SK-N-SH treated with all-trans-retinoic acid at 6 μM for 48 hours (cell line): ENCODE data around the gene PLXND1.
A peak's percentile ranks its signal among the peaks of the same experiment; 100 is the strongest.
"Not testable (repeated sequence)": the region's sequence is repeated elsewhere in the genome, so short reads cannot be mapped to it uniquely, and the experiment has no call there.

Source experiments
- ATAC-seq: fragments of 200-7000 bp; cut with Tn5 transposase; 3 replicates; pipeline ENCODE4 v1.9.1; 2020; ENCODE audit warnings: mild to moderate bottlenecking, moderate library complexity
- ARNTL ChIP-seq: fragments of 450-650 bp; formaldehyde crosslinking; IDR thresholded peaks from 2 replicates; pipeline ENCODE4 v1.5.0; 2020; ENCODE audit warnings: low read depth, mild to moderate bottlenecking, moderate library complexity, borderline replicate concordance
- CREB5 ChIP-seq: fragments of 250-450 bp; sonication (Bioruptor Pico); IDR thresholded peaks from 2 replicates; pipeline ENCODE4 v1.5.1; 2020; ENCODE audit warnings: low read depth, mild to moderate bottlenecking, moderate library complexity
- CSDC2 ChIP-seq: fragments of 250-450 bp; sonication (Bioruptor Pico); IDR thresholded peaks from 2 replicates; pipeline ENCODE4 v1.5.0; 2020; ENCODE audit warnings: mild to moderate bottlenecking, moderate library complexity
- CSRNP3 ChIP-seq: fragments of 250-450 bp; sonication (Bioruptor Pico); IDR thresholded peaks from 2 replicates; pipeline ENCODE4 v1.5.1; 2021; ENCODE audit warnings: mild to moderate bottlenecking, moderate library complexity
- ESRRG ChIP-seq: fragments of 250-450 bp; sonication (Bioruptor Pico); IDR thresholded peaks from 2 replicates; pipeline ENCODE4 v1.6.1; 2021; ENCODE audit warnings: mild to moderate bottlenecking
- GLIS3 ChIP-seq: fragments of 250-450 bp; sonication (Bioruptor Pico); IDR thresholded peaks from 2 replicates; pipeline ENCODE4 v1.5.0; 2020; ENCODE audit warnings: mild to moderate bottlenecking, moderate library complexity
- ISL1 ChIP-seq: fragments of 250-450 bp; sonication (Bioruptor Pico); IDR thresholded peaks from 2 replicates; pipeline ENCODE4 v2.1.2; 2022; ENCODE audit warnings: mild to moderate bottlenecking, moderate library complexity
- OSR1 ChIP-seq: fragments of 250-450 bp; sonication (Bioruptor Pico); IDR thresholded peaks from 2 replicates; pipeline ENCODE4 v1.8.0; 2022; ENCODE audit warnings: moderate library complexity, mild to moderate bottlenecking, inconsistent platforms
- POU6F1 ChIP-seq: fragments of 250-450 bp; sonication (Bioruptor Pico); IDR thresholded peaks from 2 replicates; pipeline ENCODE4 v1.8.0; 2021; ENCODE audit warnings: low read depth, mild to moderate bottlenecking, moderate library complexity, borderline replicate concordance
- PPARA ChIP-seq: fragments of 250-450 bp; sonication (Bioruptor Pico); IDR thresholded peaks from 2 replicates; pipeline ENCODE4 v1.5.0; 2020; ENCODE audit warnings: mild to moderate bottlenecking, borderline replicate concordance
- RARB ChIP-seq: fragments of 250-450 bp; sonication (Bioruptor Pico); IDR thresholded peaks from 2 replicates; pipeline ENCODE4 v1.8.0; 2021; ENCODE audit warnings: mild to moderate bottlenecking, moderate library complexity
- SNAI2 ChIP-seq: fragments of 250-450 bp; sonication (Bioruptor Pico); IDR thresholded peaks from 2 replicates; pipeline ENCODE4 v1.5.0; 2020; ENCODE audit warnings: mild to moderate bottlenecking, moderate library complexity
- TCF4 ChIP-seq: fragments of 250-450 bp; sonication (Bioruptor Pico); IDR thresholded peaks from 2 replicates; pipeline ENCODE4 v1.8.0; 2021; ENCODE audit warnings: mild to moderate bottlenecking, moderate library complexity, borderline replicate concordance
- TOX ChIP-seq: fragments of 250-450 bp; sonication (Bioruptor Pico); IDR thresholded peaks from 2 replicates; pipeline ENCODE4 v1.8.0; 2021; ENCODE audit warnings: mild to moderate bottlenecking, moderate library complexity, borderline replicate concordance
- ZC3H10 ChIP-seq: fragments of 250-450 bp; sonication (Bioruptor Pico); IDR thresholded peaks from 2 replicates; pipeline ENCODE4 v1.5.1; 2021; ENCODE audit warnings: mild to moderate bottlenecking, moderate library complexity
- ZFP3 ChIP-seq: fragments of 250-450 bp; sonication (Bioruptor Pico); IDR thresholded peaks from 2 replicates; pipeline ENCODE4 v1.5.0; 2020; ENCODE audit warnings: mild to moderate bottlenecking, moderate library complexity
- ZFP30 ChIP-seq: fragments of 450-650 bp; formaldehyde crosslinking; IDR thresholded peaks from 2 replicates; pipeline ENCODE4 v1.5.0; 2022; ENCODE audit warnings: mild to moderate bottlenecking, moderate library complexity
- ZNF565 ChIP-seq: fragments of 450-650 bp; formaldehyde crosslinking; conservative IDR thresholded peaks from 2 replicates; pipeline ENCODE4 v1.5.0; 2020; ENCODE audit warnings: low read depth, mild to moderate bottlenecking, moderate library complexity
- ZNF70 ChIP-seq: fragments of 450-650 bp; formaldehyde crosslinking; IDR thresholded peaks from 2 replicates; pipeline ENCODE4 v1.5.0; 2020; ENCODE audit warnings: mild to moderate bottlenecking, moderate library complexity
- ZNF8 ChIP-seq: fragments of 450-650 bp; formaldehyde crosslinking; IDR thresholded peaks from 2 replicates; pipeline ENCODE4 v1.5.0; 2020; ENCODE audit warnings: mild to moderate bottlenecking, moderate library complexity
- TF ChIP-seq, protein P1 (sequence below): fragments of 250-450 bp; sonication (Bioruptor Pico); IDR thresholded peaks from 2 replicates; pipeline ENCODE4 v1.5.0; 2020; ENCODE audit warnings: mild to moderate bottlenecking, moderate library complexity

Gene PLXND1

GRCh38 chr3:129612534-129613366 is 6.3 kb upstream of the PLXND1 start:
- TF ChIP-seq OSR1 (no peak), SNAI2 (no peak), ZNF8 (CRISPR knock-in tag) (no peak), ZC3H10 (CRISPR knock-in tag) (no peak), PPARA (CRISPR knock-in tag) (no peak), GLIS3 (CRISPR knock-in tag) (no peak), ESRRG (no peak), CREB5 (CRISPR knock-in tag) (no peak), TCF4 (no peak)
- TF ChIP-seq, protein P1, sequence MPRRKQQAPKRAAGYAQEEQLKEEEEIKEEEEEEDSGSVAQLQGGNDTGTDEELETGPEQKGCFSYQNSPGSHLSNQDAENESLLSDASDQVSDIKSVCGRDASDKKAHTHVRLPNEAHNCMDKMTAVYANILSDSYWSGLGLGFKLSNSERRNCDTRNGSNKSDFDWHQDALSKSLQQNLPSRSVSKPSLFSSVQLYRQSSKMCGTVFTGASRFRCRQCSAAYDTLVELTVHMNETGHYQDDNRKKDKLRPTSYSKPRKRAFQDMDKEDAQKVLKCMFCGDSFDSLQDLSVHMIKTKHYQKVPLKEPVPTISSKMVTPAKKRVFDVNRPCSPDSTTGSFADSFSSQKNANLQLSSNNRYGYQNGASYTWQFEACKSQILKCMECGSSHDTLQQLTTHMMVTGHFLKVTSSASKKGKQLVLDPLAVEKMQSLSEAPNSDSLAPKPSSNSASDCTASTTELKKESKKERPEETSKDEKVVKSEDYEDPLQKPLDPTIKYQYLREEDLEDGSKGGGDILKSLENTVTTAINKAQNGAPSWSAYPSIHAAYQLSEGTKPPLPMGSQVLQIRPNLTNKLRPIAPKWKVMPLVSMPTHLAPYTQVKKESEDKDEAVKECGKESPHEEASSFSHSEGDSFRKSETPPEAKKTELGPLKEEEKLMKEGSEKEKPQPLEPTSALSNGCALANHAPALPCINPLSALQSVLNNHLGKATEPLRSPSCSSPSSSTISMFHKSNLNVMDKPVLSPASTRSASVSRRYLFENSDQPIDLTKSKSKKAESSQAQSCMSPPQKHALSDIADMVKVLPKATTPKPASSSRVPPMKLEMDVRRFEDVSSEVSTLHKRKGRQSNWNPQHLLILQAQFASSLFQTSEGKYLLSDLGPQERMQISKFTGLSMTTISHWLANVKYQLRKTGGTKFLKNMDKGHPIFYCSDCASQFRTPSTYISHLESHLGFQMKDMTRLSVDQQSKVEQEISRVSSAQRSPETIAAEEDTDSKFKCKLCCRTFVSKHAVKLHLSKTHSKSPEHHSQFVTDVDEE (CRISPR knock-in tag): no peak

DNA sequence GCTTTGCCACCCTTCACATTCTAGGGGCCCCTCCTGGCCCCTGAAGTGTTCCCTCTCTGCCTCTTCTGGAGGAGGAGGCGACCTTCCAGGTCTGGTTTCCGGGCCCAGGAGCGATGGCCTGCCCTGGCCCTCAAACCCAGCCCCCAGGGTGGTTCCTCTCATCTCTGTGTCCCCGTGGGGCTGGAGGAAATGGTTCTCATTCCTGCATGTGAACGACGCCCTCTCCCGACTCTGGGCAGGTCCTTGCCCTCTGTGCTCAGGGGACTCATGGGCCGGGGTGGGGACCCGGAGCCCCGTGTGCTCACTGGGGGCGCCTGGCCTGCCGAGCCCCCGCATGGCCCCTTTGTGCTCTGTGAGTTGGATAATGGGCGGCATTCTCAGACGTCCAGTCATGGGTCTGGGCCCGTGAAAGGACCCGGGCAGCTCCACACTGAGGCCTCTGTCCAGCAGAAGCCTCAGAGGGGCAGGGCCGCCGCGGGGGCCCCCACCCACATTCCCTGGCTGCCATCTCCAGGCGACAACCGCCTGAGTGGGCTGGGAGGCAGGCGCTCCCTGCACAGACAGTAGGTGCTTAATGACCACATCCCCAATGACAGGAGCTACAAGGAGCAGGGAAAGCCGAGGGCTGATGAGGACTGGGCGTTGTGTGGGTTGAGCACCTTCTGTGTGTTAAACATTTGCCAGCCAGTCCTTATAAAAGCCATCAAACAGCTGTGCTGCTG is 5.5 kb upstream of the PLXND1 start:
- TF ChIP-seq TOX (CRISPR knock-in tag): no peak
- TF ChIP-seq GLIS3 (CRISPR knock-in tag): no peak
- no peak for TF ChIP-seq TCF4
- TF ChIP-seq ZFP30 (CRISPR knock-in tag): no peak
- no peak for TF ChIP-seq ARNTL (CRISPR knock-in tag)
- no peak for TF ChIP-seq ISL1 (CRISPR knock-in tag)
- no peak for TF ChIP-seq SNAI2
- TF ChIP-seq RARB (CRISPR knock-in tag): no peak
- TF ChIP-seq ZNF8 (CRISPR knock-in tag): no peak
- TF ChIP-seq, all 23 proteins: peak for 0

More at GRCh38 chr3:129612534-129613366, 6.3 kb upstream of the PLXND1 start:
- no peak for ATAC-seq

GRCh38 chr3:129611446-129611800 is 4.9 kb upstream of the PLXND1 start:
- ATAC-seq: no peak
- no peak for TF ChIP-seq POU6F1 (CRISPR knock-in tag)
- TF ChIP-seq ZFP3 (CRISPR knock-in tag): no peak

More for the DNA sequence above, 5.5 kb upstream of the PLXND1 start:
- ATAC-seq: peak; percentile 41

GRCh38 chr3:129610794-129611445 is 4.4 kb upstream of the PLXND1 start:
- not testable (repeated sequence) for ATAC-seq

DNA sequence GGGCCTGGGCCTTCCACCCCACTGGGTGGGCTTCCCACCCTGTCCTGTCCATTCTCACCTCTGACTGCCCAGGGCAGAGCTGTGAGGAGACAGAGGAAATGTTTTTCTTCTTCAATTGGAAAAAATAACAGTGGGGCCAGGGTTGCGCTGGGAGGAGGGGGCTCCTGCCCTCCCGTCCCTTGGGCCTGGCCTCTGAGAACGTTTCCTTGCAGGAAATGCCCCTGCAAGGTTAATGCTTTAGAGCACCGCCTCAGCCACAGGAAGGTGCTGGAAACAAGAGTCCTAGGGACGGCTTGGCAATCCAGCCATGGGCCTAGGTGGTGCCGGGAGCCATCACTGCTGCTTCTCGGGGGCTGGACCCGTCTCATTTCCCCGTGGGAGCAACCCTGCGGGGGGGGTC is 3.8 kb upstream of the PLXND1 start:
- no peak for TF ChIP-seq TOX (CRISPR knock-in tag)
- TF ChIP-seq ZNF70: no peak
- no peak for TF ChIP-seq RARB (CRISPR knock-in tag)
- no peak for TF ChIP-seq ZNF565 (CRISPR knock-in tag)
- no peak for TF ChIP-seq TCF4
- no peak for TF ChIP-seq ZFP30 (CRISPR knock-in tag)
- TF ChIP-seq CSRNP3 (CRISPR knock-in tag): no peak
- TF ChIP-seq PPARA (CRISPR knock-in tag): no peak
- TF ChIP-seq ARNTL (CRISPR knock-in tag): no peak
- no peak for TF ChIP-seq GLIS3 (CRISPR knock-in tag)
- no peak for TF ChIP-seq POU6F1 (CRISPR knock-in tag)
- no peak for TF ChIP-seq ZC3H10 (CRISPR knock-in tag)
- TF ChIP-seq CSDC2: no peak
- TF ChIP-seq, all 23 proteins: peak for 0
- no peak for ATAC-seq
